Islet of Langerhans (tissue), 1 donor: ENCODE measurements around the gene MAP3K9.

ENCODE experiments used
- FAIRE-seq: peaks from one replicate; lab custom pipeline; 2011; peaks lifted over from hg19 to GRCh38; lab: Jason Lieb, UNC

The MAP3K9 gene

DNA sequence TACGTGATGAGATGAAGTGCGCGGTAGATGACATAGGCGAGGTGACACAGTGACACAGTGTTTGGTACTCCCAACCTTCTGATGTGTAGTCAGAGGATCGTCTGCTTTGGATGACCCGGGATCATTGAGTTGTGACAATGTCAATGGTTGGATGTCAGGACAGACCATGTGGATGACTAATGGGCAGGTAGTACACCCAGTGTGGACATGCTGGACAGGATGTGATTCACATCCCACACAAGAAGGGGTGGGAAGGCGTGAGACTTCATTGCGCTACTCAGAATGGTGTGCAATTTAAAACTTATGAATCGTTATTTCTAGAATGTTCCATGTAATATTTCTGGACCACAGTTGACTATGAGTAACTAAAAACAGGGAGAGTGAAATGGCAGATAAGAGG is 23.8 kb downstream of the MAP3K9 start:
- FAIRE-seq, result no peak

GRCh38 chr14:70784886-70785285 is 24.4 kb downstream of the MAP3K9 start:
- FAIRE-seq, result no peak

GRCh38 chr14:70782361-70782760 is 27.0 kb downstream of the MAP3K9 start:
- FAIRE-seq, result no peak

DNA sequence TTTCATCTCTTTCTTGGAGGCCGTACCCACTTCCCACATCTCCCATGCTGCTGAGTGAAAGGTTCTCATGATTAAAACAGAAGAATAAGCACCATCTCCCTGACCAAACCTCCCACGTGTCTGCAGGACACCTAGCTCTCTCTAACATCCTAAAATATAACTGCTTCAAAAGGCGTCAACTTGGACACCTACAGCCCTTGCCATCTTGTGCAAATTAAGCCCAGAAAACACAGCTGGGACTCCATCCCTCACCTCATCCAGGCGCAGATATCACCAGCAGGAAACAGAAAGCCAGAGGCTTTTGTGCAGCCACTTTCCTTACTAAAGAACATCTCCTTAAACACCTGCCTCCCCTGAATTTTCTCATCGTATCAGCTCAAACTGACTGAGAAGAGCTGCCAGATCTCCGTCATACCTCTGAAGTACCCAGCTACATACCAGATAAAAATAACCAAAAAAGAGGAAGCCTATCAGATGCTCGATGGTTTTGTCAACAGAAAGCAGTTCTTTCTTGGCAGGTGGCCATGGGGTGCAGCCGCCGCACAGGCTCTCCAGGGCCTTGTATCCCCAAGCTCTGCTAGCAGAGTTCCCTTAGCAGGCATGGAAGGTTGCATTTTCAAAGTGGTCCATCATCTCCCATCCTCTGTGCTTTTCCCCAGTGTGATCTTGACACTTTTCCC is 28.8 kb downstream of the MAP3K9 start:
- FAIRE-seq, result no peak

- no peak for FAIRE-seq
Measured at GRCh38 chr14:70779667-70780066, 29.6 kb downstream of the MAP3K9 start.

DNA sequence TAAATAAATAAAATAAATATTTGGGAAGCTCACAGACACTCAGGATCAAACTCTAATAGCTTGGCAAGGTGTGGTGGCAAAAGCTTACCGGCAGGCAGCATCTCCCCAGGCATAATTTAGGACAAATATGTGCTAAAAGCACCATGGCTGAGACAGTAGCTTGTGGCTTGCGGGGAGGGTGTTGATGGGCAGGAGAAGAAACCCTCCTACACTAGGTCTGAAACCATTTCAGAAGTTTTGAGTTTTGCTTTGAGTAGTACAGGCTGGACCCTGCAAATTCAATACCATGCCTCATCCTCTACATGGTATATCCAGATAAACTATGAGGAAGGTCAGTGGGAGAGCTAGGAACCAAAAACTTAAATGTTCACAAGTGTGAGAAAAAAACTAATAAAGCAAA is 33.1 kb downstream of the MAP3K9 start:
- FAIRE-seq, result no peak

GRCh38 chr14:70773182-70773862 is 36.0 kb downstream of the MAP3K9 start:
- FAIRE-seq, result peak; percentile 76

DNA sequence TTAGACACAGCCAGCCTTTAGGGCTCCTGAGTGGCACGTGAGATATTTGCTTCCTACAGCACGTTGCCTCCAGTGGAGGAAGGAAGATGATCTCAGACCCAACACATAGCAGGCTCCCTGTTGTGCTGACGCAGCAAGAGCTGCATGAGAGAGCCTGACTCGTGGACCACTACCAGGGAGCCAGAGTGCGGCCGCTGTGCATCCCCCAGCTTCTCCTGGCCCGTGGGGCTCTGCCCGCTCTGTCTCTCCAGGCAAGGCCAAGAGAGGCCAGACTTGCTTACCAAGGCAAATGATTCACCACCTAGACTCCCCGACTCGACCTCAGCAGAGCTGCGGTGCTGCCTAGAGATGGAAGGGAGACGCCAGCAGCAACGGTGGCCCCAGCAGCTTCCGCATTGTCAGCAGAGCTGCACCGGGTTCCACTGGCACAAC is 37.5 kb downstream of the MAP3K9 start:
- no peak for FAIRE-seq

GRCh38 chr14:70770490-70770889 is 38.8 kb downstream of the MAP3K9 start:
- no peak for FAIRE-seq

DNA sequence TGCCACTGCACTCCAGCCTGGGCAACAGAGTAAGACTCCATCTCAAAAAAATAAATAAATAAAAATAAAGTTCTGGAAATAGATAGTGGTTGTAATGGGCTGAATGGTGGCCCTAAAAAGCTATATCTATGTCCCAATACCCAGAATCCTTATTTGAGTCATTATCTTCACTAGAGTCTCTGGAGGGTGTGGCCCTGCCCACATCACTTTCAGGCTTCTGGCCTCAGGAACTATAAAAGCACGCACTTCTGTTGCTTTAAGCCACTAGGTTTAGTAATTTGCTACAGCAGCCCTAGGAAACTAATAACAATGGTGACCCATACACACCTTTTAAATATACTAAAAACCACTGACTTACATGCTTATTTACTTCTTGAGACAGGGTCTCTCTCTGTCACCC is 49.9 kb downstream of the MAP3K9 start:
- FAIRE-seq, result no peak

DNA sequence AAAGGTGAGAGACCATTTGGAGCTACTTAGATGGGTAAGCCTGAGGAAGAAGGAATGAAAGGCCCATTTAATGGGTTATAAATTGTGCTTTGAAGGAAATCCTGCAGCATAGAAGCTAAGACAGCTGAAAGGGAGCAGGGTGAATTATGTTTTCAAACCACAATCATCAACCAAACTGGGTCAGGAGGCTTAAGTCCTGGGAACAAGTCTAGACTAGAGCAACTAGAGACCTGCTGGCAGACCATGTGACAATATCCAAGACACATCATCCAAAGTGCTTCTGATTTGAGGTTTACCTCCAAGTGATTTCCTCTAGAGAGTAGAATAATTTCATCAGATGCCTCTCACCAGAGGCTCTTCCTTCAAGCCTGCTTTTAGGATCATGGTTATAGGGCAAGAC is 53.7 kb downstream of the MAP3K9 start:
- no peak for FAIRE-seq

- no peak for FAIRE-seq
Measured at GRCh38 chr14:70754991-70755390, 54.3 kb downstream of the MAP3K9 start.

GRCh38 chr14:70753518-70753953 is 55.8 kb downstream of the MAP3K9 start:
- FAIRE-seq, result peak; percentile 91

DNA sequence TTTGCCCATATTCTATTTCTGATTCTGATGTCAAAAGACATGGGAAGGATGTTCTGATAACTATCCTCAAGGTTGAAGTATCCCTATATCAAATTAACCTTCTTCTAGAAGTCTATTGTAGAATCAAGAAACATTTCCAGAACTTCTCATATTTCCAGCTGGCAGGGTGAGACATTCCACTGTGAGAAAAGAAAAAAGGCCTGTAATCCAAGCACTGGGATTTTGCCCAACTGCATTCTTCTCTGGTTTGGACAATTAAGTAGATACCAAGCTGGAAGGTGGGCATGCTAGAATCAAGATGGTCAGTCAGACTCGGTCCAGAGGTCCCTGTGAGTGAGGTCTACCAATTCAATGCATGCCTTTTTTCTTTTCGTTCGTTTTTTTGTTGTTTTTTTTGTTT is 60.9 kb downstream of the MAP3K9 start:
- no peak for FAIRE-seq

DNA sequence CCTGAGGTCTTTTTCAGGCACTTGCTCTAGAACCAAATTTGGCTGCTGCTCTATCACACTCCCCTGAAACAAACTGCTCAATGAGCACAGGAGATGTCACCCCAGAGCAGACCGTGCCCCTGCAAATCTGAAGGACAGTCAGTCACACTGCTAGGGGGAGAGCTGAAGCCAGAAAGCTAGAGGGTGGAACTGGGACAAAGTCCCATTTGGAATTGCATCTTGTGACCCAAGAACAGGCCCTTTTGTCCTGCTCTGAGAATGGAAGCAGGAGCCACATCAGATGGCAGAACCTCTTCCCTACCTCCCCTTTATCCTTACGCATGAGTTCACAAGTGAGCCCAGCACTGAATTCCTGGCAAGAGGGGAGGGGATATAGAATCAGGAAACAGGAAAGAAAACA is 64.7 kb downstream of the MAP3K9 start:
- FAIRE-seq, result no peak

GRCh38 chr14:70742316-70742715 is 67.0 kb downstream of the MAP3K9 start:
- no peak for FAIRE-seq

GRCh38 chr14:70741482-70741881 is 67.8 kb downstream of the MAP3K9 start:
- FAIRE-seq, result no peak

- FAIRE-seq, result no peak
Measured at GRCh38 chr14:70735043-70735442, 74.3 kb downstream of the MAP3K9 start.

DNA sequence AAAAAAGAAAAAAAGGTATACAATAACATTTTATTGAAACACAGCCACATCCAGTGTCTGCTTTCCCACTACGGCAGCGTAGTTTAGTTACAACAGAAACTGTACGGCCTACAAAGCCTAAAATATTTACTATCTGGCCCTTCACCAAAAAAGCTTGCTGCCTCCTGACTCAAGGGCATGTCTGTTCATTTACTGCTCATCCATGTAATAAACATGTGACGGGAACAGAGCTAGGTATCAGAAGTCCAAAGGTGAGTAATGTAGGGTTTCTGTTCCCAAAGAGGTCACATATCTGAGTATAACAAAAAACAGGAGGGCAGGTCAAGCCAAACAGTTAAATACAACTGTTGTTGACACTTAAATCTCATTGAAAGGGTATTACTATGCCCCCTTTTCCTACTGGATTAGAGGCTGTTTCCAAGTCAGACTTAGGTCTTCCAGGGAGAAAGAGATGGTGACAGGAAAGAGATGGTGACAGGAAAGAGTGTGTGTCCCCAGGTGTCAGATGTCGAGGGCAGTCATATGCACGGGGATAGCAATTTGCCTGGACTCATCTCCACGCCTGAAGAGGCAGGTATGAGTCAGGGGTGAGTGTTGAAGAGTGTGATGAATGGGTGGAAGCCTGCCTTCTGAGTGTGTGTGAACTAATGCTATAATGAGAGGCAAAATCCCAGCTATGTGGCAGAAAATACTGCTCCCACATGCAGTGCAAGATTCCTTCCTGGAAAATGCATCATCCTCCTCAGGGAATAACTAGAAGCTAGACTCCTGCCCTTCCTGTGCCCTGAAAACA is 77.7 kb downstream of the MAP3K9 start:
- no peak for FAIRE-seq

GRCh38 chr14:70730393-70730792 is 78.9 kb downstream of the MAP3K9 start:
- FAIRE-seq, result no peak

DNA sequence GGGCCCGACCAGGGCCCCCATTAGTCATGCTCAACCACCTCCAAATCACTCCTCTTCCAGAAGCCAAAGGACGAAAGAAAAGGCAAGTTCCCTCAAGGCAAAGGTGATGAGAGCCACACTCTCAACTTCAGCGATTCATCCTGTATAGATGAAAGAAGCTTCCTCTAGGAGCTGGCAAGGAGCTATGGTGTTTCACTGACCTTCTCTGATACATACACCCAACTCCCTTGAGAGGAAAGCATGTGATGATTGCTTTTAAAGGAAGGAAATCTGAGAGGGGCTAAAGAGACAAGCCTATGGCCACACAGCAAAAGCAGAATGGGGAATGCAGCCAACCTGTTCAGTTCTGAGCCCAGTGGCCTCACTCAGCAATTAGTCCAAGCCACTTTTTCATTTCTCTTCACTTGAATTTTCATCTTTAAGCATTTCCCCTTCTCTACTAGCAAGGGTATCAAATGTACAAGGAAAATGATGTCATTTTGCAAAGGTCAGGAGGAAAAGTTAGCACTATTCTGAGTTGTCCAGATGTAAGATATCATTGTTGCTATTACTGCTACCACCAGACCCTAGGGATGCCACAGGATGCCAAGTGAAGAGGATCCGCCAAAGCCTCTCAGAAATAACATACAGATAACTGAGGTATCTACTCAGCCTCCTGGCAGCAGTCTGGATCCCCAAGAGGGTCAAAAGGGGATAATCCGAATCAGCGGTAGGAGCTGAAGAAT is 82.5 kb downstream of the MAP3K9 start:
- no peak for FAIRE-seq

- no peak for FAIRE-seq
Measured at GRCh38 chr14:70724944-70725343, 84.4 kb downstream of the MAP3K9 start.

DNA sequence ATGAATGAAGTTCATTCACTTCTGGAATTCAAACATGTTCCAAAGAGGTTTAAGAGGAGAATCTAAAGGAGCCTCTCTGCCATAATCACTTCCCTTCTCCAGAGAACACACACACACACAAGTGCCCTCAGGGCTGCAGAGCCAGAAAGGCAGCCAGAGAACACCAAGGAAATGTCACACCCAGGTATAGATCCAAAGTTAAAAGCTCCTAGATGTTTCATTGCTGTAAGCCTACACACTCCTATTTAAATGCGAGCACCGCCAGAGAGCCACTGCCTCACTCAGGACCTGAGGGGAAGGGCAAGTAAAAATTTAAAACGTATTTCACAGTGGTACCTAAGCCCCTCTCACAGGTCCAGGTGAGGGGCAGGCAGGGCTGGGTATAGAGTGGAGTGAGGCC is 85.2 kb downstream of the MAP3K9 start:
- FAIRE-seq, result no peak
